NCI-H1048 (cell line): Measurements from ENCODE around the gene SLC30A10.
"Not testable (repeated sequence)": the region's sequence is repeated elsewhere in the genome, so short reads cannot be mapped to it uniquely, and the experiment has no call there.

Source experiments
- DNase-seq: peaks from one replicate; lab custom pipeline; 2025; lab: John Stamatoyannopoulos, UW

Gene SLC30A10

GRCh38 chr1:219891846-219892245 lies 36.5 kb downstream of the SLC30A10 start:
- DNase-seq = not testable (repeated sequence)

- DNase-seq = not testable (repeated sequence)
These were observed 39.7 kb downstream of the SLC30A10 start for GRCh38 chr1:219888667-219889066.

GRCh38 chr1:219885680-219886079 lies 42.7 kb downstream of the SLC30A10 start:
- DNase-seq = no peak

GRCh38 chr1:219883400-219884332 lies 44.7 kb downstream of the SLC30A10 start:
- no peak for DNase-seq

GRCh38 chr1:219882755-219883154 lies 45.6 kb downstream of the SLC30A10 start:
- DNase-seq = no peak

GRCh38 chr1:219882096-219882495 lies 46.3 kb downstream of the SLC30A10 start:
- no peak for DNase-seq

GRCh38 chr1:219880765-219881457 lies 47.4 kb downstream of the SLC30A10 start:
- no peak for DNase-seq

GRCh38 chr1:219876798-219877209 lies 51.6 kb downstream of the SLC30A10 start:
- DNase-seq = no peak

GRCh38 chr1:219875860-219876259 lies 52.5 kb downstream of the SLC30A10 start:
- no peak for DNase-seq

GRCh38 chr1:219872538-219872937 lies 55.8 kb downstream of the SLC30A10 start:
- DNase-seq = not testable (repeated sequence)

- DNase-seq = no peak
These were observed 56.8 kb downstream of the SLC30A10 start for GRCh38 chr1:219871427-219872057.

- DNase-seq = not testable (repeated sequence)
These were observed 59.7 kb downstream of the SLC30A10 start for GRCh38 chr1:219868615-219869014.
